Neural crest cell (in vitro differentiated cells): ENCODE measurements around the gene ZNF839. TPM values are rescaled to one million over a fixed set of nuclear protein-coding genes. Genes with fewer than 3 reads are reported as not detected.

Experiments used
- DNase-seq: peaks from one replicate; pipeline ENCODE4 v3.0.0; 2021; ENCODE audit warnings: low read depth, mixed read lengths, low spot score
- H3K27ac Mint-ChIP-seq: one replicate; pipeline ENCODE4 v1.8.0; 2021; ENCODE audit warnings: mild to moderate bottlenecking, mixed read lengths; ENCODE audit not compliant: unreplicated experiment
- H3K27me3 Mint-ChIP-seq: 2 replicates; pipeline ENCODE4 v1.8.0; 2021; ENCODE audit warnings: low read depth, mild to moderate bottlenecking, mixed read lengths
- H3K36me3 Mint-ChIP-seq: 2 replicates; pipeline ENCODE4 v1.8.0; 2021; ENCODE audit warnings: low read depth, mild to moderate bottlenecking, mixed read lengths
- H3K4me1 Mint-ChIP-seq: 2 replicates; pipeline ENCODE4 v1.8.0; 2021; ENCODE audit warnings: mixed read lengths
- H3K4me3 Mint-ChIP-seq: one replicate; pipeline ENCODE4 v1.8.0; 2021; ENCODE audit warnings: mild to moderate bottlenecking, mixed read lengths
- H3K9me3 Mint-ChIP-seq: 2 replicates; pipeline ENCODE4 v1.8.0; 2021; ENCODE audit warnings: mixed read lengths
- total RNA-seq: library from RNA; stranded (reverse); gene quantifications from 2 replicates; pipeline ENCODE4 v1.2.1, GENCODE V29; 2021
- TF ChIP-seq, protein P1 (sequence below): fragments of 200-600 bp; sonication (generic); conservative IDR thresholded peaks from 2 replicates; pipeline ENCODE4 v1.5.0; 2021; ENCODE audit warnings: antibody characterized with exemption, mild to moderate bottlenecking

ZNF839 gene
- total RNA-seq, 1 donor from 2014 or later = 16.1 TPM

- H3K27ac Mint-ChIP-seq = peak overlapping the region; percentile 83
- H3K27me3 Mint-ChIP-seq = peaks cover 15% of the 10 kb centered on the region
- no peak for DNase-seq
- peak overlapping the region; percentile 94 for H3K4me3 Mint-ChIP-seq
- H3K9me3 Mint-ChIP-seq = no peaks in the 10 kb centered on the region
- TF ChIP-seq, protein P1, sequence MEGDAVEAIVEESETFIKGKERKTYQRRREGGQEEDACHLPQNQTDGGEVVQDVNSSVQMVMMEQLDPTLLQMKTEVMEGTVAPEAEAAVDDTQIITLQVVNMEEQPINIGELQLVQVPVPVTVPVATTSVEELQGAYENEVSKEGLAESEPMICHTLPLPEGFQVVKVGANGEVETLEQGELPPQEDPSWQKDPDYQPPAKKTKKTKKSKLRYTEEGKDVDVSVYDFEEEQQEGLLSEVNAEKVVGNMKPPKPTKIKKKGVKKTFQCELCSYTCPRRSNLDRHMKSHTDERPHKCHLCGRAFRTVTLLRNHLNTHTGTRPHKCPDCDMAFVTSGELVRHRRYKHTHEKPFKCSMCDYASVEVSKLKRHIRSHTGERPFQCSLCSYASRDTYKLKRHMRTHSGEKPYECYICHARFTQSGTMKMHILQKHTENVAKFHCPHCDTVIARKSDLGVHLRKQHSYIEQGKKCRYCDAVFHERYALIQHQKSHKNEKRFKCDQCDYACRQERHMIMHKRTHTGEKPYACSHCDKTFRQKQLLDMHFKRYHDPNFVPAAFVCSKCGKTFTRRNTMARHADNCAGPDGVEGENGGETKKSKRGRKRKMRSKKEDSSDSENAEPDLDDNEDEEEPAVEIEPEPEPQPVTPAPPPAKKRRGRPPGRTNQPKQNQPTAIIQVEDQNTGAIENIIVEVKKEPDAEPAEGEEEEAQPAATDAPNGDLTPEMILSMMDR = no peak
- H3K4me1 Mint-ChIP-seq = peaks cover 57% of the 10 kb centered on the region
- H3K36me3 Mint-ChIP-seq = peaks cover 2% of the 10 kb centered on the region
Observed at GRCh38 chr14:102320033-102320660, 601 bp downstream of the ZNF839 start.

DNA sequence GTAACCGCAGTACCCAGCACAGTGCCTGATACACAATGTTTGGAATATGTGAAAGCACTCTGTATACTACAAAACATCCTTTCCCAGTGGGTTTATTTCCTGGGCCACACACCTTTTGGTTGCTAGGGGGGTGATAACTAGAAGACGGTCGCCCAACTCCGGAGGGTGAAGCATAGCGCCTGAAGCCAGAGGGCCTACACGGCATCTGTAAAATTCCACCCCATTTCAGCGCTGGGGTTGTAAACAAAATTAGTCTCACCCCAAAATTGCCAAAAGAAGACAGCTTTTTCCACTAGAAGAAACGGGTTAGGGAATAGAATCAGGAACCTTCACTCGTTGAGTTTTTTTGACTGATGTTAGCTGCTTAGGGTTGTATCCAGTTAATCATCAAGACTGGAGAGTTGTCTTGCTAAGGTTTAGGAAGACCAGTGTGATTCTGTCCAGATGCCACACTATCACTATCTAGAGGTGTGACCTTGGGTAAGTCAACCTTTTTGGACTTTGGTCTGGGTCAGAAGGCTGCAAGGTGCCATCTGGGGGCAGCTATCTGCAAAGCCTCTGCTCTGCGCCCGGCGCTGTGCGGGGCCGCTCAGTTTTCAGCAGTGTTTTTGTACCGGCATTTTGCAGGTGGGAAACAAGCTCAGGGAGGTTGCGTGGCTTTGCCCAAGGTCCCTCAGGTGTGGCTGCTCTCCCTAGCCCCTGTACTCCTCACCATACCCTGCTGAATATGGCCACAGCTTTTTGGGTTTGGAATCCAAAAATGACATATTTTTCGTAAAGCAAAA lies 1.3 kb downstream of the ZNF839 start:
- H3K36me3 Mint-ChIP-seq = peaks cover 2% of the 10 kb centered on the region
- H3K4me3 Mint-ChIP-seq = peak overlapping the region; percentile 94
- no peak overlapping the region for H3K27ac Mint-ChIP-seq
- DNase-seq = no peak
- peaks cover 50% of the 10 kb centered on the region for H3K4me1 Mint-ChIP-seq
- TF ChIP-seq, protein P1 = no peak
- peaks cover 15% of the 10 kb centered on the region for H3K27me3 Mint-ChIP-seq
- no peaks in the 10 kb centered on the region for H3K9me3 Mint-ChIP-seq

DNA sequence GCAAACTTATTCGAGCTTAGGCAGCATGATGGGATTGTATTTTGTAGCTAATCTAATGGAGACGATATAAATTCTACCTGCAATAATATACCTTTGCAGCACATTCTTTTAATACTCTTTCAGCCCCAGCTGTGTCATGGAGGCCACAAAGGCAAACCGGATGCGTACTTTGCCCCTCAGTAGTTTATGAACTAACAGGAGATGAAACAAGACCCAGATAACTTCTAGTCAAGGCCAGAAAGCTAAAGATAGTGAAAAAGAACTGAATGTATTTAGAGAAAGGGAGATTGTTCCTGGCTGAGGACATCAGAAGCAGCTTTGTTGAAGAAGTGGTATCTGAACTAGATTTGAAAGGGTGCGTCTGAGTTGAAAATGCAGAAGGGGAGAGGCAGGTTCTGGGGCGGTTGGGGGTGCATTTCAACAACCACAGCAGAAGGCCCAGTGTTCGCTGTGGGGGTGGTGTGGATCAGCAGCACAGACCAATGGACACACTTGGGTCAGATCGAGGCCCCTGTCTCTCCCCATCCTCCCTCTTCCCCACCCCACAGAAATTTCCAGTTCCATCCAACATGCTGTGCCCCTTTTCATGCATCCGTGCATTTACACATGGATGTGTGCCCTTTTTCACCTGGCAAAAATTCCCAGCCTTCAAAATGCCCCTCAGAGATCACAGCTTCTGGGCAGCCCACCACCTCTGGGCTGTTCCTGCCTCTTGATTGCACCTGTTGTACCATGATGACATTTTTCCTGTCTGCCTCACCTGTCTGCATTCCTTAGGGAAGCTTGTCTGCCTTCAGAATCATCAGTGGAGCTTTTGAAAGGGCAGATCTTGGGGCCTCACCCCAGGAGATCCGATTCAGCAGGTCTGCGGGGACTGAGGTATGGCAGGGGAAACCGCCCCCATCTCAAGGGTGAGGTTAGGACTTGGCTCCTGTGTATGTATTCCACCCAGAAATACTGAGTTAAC lies 2.2 kb downstream of the ZNF839 start:
- H3K27ac Mint-ChIP-seq = no peak overlapping the region
- H3K4me3 Mint-ChIP-seq = peak overlapping the region; percentile 94

DNA sequence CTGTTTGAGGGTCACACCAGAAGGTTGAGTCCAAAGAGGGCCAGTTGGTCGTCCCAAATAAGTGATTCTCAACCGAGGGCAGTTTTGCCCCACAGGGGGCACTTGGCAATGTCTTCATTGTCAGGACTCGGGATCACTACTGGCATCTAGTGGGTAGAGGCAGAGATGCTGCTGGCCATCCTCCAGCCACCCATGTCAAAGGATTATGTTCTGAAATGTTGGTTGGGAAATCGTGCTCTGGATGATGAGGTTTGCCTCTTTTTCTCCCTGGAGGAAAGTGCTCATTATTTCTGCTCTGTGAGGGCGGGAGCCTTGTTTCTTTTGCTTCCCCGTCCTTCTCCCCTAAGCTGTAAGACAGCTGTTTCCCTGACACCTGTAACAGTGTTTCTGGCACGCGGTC lies 3.6 kb downstream of the ZNF839 start:
- H3K4me1 Mint-ChIP-seq = peaks cover 28% of the 10 kb centered on the region
- no peaks in the 10 kb centered on the region for H3K9me3 Mint-ChIP-seq
- H3K27me3 Mint-ChIP-seq = peaks cover 5% of the 10 kb centered on the region
- no peak for DNase-seq
- TF ChIP-seq, protein P1 = peak; percentile 54
- H3K27ac Mint-ChIP-seq = no peak overlapping the region
- H3K4me3 Mint-ChIP-seq = peak overlapping the region; percentile 91
- peaks cover 2% of the 10 kb centered on the region for H3K36me3 Mint-ChIP-seq

More for the DNA sequence above, 2.2 kb downstream of the ZNF839 start:
- TF ChIP-seq, protein P1 = no peak
- peaks cover 42% of the 10 kb centered on the region for H3K4me1 Mint-ChIP-seq
- H3K36me3 Mint-ChIP-seq = peaks cover 2% of the 10 kb centered on the region
- DNase-seq = no peak
- peaks cover 12% of the 10 kb centered on the region for H3K27me3 Mint-ChIP-seq
- H3K9me3 Mint-ChIP-seq = no peaks in the 10 kb centered on the region

DNA sequence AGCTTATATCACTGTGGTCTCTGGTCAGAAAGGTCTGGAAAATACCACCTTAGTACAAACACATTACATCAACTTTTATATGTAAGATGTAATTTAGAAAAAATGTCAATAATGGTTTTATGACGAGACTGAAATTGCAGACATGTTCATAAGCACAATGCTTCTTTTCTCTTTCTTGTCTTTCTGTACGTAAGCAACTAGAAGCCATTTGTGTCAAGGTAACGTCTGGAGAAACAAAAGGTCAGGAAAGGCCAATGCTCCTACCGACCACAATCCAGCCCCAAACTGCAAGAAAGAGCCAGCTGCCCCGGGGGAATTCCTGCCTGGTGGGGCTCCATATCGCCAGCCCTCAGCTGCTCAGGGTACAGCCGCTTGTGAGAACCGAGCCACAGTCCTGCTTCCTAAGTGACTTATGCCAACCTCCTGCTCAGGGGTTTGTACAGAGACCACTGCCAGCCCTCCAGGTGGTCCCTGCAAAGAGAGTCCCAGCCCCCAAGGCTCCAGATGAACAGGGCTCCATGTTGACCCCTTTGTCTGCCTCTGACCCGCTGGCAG lies 6.3 kb downstream of the ZNF839 start:
- no peak for DNase-seq
- TF ChIP-seq, protein P1 = no peak
- H3K27me3 Mint-ChIP-seq = no peaks in the 10 kb centered on the region
- H3K4me1 Mint-ChIP-seq = peaks cover 13% of the 10 kb centered on the region
- peaks cover 2% of the 10 kb centered on the region for H3K36me3 Mint-ChIP-seq
- no peaks in the 10 kb centered on the region for H3K9me3 Mint-ChIP-seq
- no peak overlapping the region for H3K27ac Mint-ChIP-seq
- no peak overlapping the region for H3K4me3 Mint-ChIP-seq
